ENCODE results near the gene AP1S1. TPM values are rescaled to one million over a fixed set of nuclear protein-coding genes. Genes with fewer than 3 reads are reported as not detected.

AP1S1 gene
- total and polyA plus RNA-seq, 2 of the 13 experiments (the other 11 are each of a cell fraction or from before 2014, with no cell fraction given) = 57.5 to 68.1 TPM

DNA sequence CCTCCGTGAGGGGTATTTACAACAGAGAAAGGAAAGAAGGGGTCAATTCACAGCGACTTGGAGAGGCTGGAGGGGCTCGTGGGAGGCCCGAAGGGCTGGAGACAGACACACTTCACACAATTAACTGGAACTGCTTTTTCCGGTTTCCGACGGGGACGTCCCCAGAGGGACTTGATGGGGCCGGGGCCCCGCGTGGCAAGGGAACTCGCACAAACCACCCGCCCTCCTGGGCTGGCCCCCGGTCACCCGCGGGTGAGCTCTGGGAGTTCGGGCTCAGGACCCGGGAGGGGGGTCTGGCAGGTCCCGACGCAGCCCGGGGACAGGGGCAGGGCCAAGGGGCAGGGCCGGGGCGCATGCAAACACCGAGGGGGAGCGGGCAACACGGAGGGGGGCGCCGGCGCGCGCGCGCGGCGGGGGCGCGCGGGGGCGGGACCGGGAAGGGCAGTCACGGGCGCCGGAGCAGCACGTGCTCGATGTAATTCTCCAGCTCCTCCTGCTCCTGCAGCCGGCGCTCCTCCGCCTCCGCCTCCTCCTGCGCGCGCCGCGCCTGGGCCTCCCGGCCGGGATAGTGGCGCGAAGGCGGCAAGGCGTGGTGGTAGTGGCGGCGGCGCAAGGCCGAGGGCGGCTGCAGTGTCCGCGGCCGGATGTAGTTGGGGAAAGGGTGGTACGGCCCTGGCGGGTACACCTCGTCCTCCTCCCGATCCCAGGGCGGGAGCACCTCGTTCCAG, 8.4 kb downstream of the AP1S1 start (continued):
- TF ChIP-seq FIP1L1 (IDR thresholded peaks at IDR 0.05; ENCODE audit: borderline replicate concordance, insufficient read depth, low read depth, low read length) (no peak), MTERF4 (CRISPR knock-in tag; IDR thresholded peaks at IDR 0.05) (no peak), KDM2A (CRISPR knock-in tag; IDR thresholded peaks at IDR 0.05; ENCODE audit: borderline replicate concordance, low read depth) (peak; percentile 55; the same call in 1 of the 2 replicates), MBNL3 (CRISPR knock-in tag; conservative IDR thresholded peaks at IDR 0.05) (no peak), ZNF333 (CRISPR knock-in tag; IDR thresholded peaks at IDR 0.05; ENCODE audit: borderline replicate concordance) (no peak), NAIF1 (CRISPR knock-in tag; IDR thresholded peaks at IDR 0.05; ENCODE audit: borderline replicate concordance) (no peak), NFYB (CRISPR knock-in tag; IDR thresholded peaks at IDR 0.05) (no peak), CAMTA2 (CRISPR knock-in tag; IDR thresholded peaks at IDR 0.05; ENCODE audit: borderline replicate concordance) (no peak), RARG (CRISPR knock-in tag; IDR thresholded peaks at IDR 0.05; ENCODE audit: low read depth) (no peak), CENPT (CRISPR knock-in tag; IDR thresholded peaks at IDR 0.05; ENCODE audit: low read depth) (no peak), ETV6 (CRISPR knock-in tag; conservative IDR thresholded peaks at IDR 0.05) (no peak), ZBTB1 (CRISPR knock-in tag; IDR thresholded peaks at IDR 0.05; ENCODE audit: borderline replicate concordance) (no peak), FOSL2 (CRISPR knock-in tag; IDR thresholded peaks at IDR 0.05) (no peak), GABPB1 (CRISPR knock-in tag; IDR thresholded peaks at IDR 0.05) (peak; percentile 49; the same call in 1 of the 2 replicates), ZNF792 (CRISPR knock-in tag; IDR thresholded peaks at IDR 0.05) (no peak), MZF1 (CRISPR knock-in tag; IDR thresholded peaks at IDR 0.05; ENCODE audit: borderline replicate concordance) (no peak)
- TF ChIP-seq, protein P1, sequence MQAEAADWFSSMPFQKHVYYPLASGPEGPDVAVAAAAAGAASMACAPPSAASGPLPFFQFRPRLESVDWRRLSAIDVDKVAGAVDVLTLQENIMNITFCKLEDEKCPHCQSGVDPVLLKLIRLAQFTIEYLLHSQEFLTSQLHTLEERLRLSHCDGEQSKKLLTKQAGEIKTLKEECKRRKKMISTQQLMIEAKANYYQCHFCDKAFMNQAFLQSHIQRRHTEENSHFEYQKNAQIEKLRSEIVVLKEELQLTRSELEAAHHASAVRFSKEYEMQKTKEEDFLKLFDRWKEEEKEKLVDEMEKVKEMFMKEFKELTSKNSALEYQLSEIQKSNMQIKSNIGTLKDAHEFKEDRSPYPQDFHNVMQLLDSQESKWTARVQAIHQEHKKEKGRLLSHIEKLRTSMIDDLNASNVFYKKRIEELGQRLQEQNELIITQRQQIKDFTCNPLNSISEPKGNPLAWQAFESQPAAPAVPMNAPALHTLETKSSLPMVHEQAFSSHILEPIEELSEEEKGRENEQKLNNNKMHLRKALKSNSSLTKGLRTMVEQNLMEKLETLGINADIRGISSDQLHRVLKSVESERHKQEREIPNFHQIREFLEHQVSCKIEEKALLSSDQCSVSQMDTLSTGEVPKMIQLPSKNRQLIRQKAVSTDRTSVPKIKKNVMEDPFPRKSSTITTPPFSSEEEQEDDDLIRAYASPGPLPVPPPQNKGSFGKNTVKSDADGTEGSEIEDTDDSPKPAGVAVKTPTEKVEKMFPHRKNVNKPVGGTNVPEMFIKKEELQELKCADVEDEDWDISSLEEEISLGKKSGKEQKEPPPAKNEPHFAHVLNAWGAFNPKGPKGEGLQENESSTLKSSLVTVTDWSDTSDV (CRISPR knock-in tag; IDR thresholded peaks at IDR 0.05) = no peak
- TF ChIP-seq, protein P2, sequence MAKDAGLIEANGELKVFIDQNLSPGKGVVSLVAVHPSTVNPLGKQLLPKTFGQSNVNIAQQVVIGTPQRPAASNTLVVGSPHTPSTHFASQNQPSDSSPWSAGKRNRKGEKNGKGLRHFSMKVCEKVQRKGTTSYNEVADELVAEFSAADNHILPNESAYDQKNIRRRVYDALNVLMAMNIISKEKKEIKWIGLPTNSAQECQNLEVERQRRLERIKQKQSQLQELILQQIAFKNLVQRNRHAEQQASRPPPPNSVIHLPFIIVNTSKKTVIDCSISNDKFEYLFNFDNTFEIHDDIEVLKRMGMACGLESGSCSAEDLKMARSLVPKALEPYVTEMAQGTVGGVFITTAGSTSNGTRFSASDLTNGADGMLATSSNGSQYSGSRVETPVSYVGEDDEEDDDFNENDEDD (CRISPR knock-in tag; IDR thresholded peaks at IDR 0.05; ENCODE audit: borderline replicate concordance) = peak; percentile 48; the same call in 1 of the 2 replicates
- TF ChIP-seq, protein P3, sequence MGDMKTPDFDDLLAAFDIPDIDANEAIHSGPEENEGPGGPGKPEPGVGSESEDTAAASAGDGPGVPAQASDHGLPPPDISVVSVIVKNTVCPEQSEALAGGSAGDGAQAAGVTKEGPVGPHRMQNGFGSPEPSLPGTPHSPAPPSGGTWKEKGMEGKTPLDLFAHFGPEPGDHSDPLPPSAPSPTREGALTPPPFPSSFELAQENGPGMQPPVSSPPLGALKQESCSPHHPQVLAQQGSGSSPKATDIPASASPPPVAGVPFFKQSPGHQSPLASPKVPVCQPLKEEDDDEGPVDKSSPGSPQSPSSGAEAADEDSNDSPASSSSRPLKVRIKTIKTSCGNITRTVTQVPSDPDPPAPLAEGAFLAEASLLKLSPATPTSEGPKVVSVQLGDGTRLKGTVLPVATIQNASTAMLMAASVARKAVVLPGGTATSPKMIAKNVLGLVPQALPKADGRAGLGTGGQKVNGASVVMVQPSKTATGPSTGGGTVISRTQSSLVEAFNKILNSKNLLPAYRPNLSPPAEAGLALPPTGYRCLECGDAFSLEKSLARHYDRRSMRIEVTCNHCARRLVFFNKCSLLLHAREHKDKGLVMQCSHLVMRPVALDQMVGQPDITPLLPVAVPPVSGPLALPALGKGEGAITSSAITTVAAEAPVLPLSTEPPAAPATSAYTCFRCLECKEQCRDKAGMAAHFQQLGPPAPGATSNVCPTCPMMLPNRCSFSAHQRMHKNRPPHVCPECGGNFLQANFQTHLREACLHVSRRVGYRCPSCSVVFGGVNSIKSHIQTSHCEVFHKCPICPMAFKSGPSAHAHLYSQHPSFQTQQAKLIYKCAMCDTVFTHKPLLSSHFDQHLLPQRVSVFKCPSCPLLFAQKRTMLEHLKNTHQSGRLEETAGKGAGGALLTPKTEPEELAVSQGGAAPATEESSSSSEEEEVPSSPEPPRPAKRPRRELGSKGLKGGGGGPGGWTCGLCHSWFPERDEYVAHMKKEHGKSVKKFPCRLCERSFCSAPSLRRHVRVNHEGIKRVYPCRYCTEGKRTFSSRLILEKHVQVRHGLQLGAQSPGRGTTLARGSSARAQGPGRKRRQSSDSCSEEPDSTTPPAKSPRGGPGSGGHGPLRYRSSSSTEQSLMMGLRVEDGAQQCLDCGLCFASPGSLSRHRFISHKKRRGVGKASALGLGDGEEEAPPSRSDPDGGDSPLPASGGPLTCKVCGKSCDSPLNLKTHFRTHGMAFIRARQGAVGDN (CRISPR knock-in tag; IDR thresholded peaks at IDR 0.05) = peak; percentile 42
- TF ChIP-seq, protein P4, sequence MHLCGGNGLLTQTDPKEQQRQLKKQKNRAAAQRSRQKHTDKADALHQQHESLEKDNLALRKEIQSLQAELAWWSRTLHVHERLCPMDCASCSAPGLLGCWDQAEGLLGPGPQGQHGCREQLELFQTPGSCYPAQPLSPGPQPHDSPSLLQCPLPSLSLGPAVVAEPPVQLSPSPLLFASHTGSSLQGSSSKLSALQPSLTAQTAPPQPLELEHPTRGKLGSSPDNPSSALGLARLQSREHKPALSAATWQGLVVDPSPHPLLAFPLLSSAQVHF (CRISPR knock-in tag; IDR thresholded peaks at IDR 0.05) = 0 out of 2 replicates have a peak, but pooled peaks have one; percentile 43

All from HepG2 (cell line).